ENCODE results near the gene PCMTD2.

Gene PCMTD2

DNA sequence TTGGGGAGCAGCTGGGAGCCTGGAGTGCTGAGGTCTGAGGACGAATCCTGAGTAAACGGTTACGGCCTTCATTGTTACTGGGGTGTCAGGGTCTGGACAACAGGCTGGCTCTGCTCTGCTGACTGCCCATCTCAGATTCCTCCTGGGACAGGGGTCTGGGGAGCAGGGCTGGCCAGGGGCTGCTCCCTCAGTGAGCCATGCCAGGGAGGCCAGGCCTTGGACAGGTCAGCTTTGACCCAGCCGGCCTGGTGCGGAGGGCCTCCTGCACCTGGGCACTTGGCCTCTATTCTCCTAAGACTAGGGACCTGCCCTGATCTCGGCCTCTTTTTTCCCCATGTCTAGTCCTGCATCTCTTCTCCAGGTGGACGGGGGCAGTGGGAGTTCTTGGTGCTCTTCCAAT, 46.4 kb upstream of the PCMTD2 start:
- H4K20me1 ChIP-seq (ENCODE audit: control insufficient read depth, insufficient read depth, low read depth, low read length): no peaks in the 10 kb centered on the region
- H3K27me3 ChIP-seq (ENCODE audit: control insufficient read depth, low read length): no peaks in the 10 kb centered on the region
- H3K4me1 ChIP-seq (ENCODE audit: control insufficient read depth, low read length): peaks cover 15% of the 10 kb centered on the region
- peak overlapping the region; percentile 64; the same call in 1 of the 2 replicates for H3K4me2 ChIP-seq (ENCODE audit: low read length)
- H3F3A ChIP-seq (ENCODE audit: control insufficient read depth, insufficient read depth): no peaks in the 10 kb centered on the region
- peak overlapping the region; percentile 71 for H3K4me3 ChIP-seq (ENCODE audit: low read length)
- TF ChIP-seq EZH2phosphoT487 (IDR thresholded peaks at IDR 0.05; ENCODE audit: borderline replicate concordance, low read length): no peak
- TF ChIP-seq, protein P1, sequence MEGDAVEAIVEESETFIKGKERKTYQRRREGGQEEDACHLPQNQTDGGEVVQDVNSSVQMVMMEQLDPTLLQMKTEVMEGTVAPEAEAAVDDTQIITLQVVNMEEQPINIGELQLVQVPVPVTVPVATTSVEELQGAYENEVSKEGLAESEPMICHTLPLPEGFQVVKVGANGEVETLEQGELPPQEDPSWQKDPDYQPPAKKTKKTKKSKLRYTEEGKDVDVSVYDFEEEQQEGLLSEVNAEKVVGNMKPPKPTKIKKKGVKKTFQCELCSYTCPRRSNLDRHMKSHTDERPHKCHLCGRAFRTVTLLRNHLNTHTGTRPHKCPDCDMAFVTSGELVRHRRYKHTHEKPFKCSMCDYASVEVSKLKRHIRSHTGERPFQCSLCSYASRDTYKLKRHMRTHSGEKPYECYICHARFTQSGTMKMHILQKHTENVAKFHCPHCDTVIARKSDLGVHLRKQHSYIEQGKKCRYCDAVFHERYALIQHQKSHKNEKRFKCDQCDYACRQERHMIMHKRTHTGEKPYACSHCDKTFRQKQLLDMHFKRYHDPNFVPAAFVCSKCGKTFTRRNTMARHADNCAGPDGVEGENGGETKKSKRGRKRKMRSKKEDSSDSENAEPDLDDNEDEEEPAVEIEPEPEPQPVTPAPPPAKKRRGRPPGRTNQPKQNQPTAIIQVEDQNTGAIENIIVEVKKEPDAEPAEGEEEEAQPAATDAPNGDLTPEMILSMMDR (IDR thresholded peaks at IDR 0.05; ENCODE audit: low read depth, low read length, poor library complexity, severe bottlenecking): no peak
- H3K79me2 ChIP-seq (ENCODE audit: control insufficient read depth, low read length): no peaks in the 10 kb centered on the region
- H3K9me2 ChIP-seq (replicated peaks; ENCODE audit: control insufficient read depth, low read length): no peaks in the 10 kb centered on the region
- H3K36me3 ChIP-seq (ENCODE audit: control insufficient read depth, low read length): no peaks in the 10 kb centered on the region
- no peak overlapping the region for H3K27ac ChIP-seq (ENCODE audit: low read depth, low read length)
- peaks cover 4% of the 10 kb centered on the region; the same call in 1 of the 2 replicates for H3K9me3 ChIP-seq (ENCODE audit: control insufficient read depth, insufficient read depth, low read length)

DNA sequence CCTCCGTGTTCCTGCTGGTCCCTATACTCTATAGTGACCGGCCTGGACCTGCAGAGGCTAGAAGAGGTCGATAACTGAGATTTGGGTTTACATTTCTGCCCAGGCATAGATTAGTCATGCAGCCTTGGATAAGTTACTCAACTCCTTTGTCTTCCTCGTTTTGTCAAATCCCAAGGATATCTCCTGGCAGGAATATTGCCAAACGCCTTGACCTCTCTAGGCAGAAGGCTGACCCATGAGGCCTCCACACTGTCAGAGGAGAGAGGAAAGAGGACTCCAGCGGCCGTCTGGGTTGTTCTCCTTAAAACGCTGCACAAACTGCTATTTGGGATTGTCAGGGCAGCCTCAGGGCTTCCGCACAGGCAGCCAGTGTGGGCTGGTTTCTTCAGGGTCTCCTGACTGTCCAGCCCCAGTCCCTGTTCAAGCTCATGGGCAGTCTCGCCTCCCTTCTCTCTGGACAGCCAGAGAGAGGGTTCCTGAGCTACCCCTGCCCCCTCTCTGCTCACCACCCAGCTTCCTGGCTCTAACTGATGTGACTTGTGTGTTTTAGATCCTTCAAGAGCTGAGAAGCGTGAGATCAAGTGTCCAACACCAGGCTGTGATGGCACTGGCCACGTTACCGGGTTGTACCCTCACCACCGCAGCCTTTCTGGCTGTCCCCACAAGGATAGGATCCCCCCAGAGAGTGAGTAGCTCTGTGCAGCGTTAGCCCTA, 44.7 kb upstream of the PCMTD2 start:
- H3K4me3 ChIP-seq (ENCODE audit: low read length): no peak overlapping the region
- no peak overlapping the region for H3K27ac ChIP-seq (ENCODE audit: low read depth, low read length)
- TF ChIP-seq, protein P1 (IDR thresholded peaks at IDR 0.05; ENCODE audit: low read depth, low read length, poor library complexity, severe bottlenecking): no peak
- TF ChIP-seq EZH2phosphoT487 (IDR thresholded peaks at IDR 0.05; ENCODE audit: borderline replicate concordance, low read length): no peak
- peaks cover 15% of the 10 kb centered on the region for H3K4me1 ChIP-seq (ENCODE audit: control insufficient read depth, low read length)
- no peaks in the 10 kb centered on the region for H3K36me3 ChIP-seq (ENCODE audit: control insufficient read depth, low read length)
- H3K9me2 ChIP-seq (replicated peaks; ENCODE audit: control insufficient read depth, low read length): no peaks in the 10 kb centered on the region
- H3K9me3 ChIP-seq (ENCODE audit: control insufficient read depth, insufficient read depth, low read length): peaks cover 4% of the 10 kb centered on the region; the same call in 1 of the 2 replicates
- H3K79me2 ChIP-seq (ENCODE audit: control insufficient read depth, low read length): no peaks in the 10 kb centered on the region
- H3K4me2 ChIP-seq (ENCODE audit: low read length): no peak overlapping the region
- no peaks in the 10 kb centered on the region for H4K20me1 ChIP-seq (ENCODE audit: control insufficient read depth, insufficient read depth, low read depth, low read length)
- no peaks in the 10 kb centered on the region for H3K27me3 ChIP-seq (ENCODE audit: control insufficient read depth, low read length)
- H3F3A ChIP-seq (ENCODE audit: control insufficient read depth, insufficient read depth): no peaks in the 10 kb centered on the region

DNA sequence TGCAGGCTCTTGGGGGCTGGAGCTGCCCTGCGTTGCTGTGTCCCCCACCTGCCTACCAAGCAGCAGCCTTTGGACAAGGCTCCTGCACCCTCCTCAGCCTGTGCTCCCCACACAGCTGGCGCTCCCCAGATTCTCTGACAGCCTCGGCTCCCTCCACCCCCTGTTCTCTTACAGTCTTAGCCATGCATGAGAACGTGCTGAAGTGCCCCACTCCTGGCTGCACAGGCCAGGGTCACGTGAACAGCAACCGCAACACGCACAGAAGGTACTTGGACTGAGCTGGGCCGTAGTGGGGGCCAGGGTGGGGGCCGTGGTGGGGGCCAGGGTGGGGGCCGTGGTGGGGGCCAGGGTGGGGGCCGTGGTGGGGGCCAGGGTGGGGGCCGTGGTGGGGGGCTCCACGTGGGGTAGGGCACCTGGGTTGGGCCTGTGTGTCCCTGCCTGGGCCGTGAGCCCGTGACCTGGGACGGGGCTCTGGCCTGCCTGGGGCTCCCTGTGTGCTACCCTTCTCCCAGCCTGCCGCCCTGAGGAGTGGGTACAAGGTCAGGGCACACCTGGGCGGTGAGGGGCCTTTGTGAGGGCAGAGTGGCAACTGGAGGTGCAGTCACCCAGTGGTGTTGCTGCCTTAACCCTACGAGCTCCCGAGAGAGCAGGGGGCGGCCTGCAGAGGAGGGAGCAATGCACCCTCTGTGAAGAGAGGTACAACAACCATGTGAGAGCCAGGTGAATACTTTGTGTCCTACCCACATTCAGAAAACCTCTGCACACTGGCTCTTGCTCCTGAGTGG, 43.5 kb upstream of the PCMTD2 start:
- no peaks in the 10 kb centered on the region for H3K79me2 ChIP-seq (ENCODE audit: control insufficient read depth, low read length)
- H3K36me3 ChIP-seq (ENCODE audit: control insufficient read depth, low read length): no peaks in the 10 kb centered on the region
- peaks cover 4% of the 10 kb centered on the region; the same call in 1 of the 2 replicates for H3K9me3 ChIP-seq (ENCODE audit: control insufficient read depth, insufficient read depth, low read length)
- H3K27me3 ChIP-seq (ENCODE audit: control insufficient read depth, low read length): no peaks in the 10 kb centered on the region
- no peak overlapping the region for H3K4me3 ChIP-seq (ENCODE audit: low read length)
- H3F3A ChIP-seq (ENCODE audit: control insufficient read depth, insufficient read depth): no peaks in the 10 kb centered on the region
- no peaks in the 10 kb centered on the region for H3K9me2 ChIP-seq (replicated peaks; ENCODE audit: control insufficient read depth, low read length)
- no peaks in the 10 kb centered on the region for H4K20me1 ChIP-seq (ENCODE audit: control insufficient read depth, insufficient read depth, low read depth, low read length)
- no peak overlapping the region for H3K4me2 ChIP-seq (ENCODE audit: low read length)
- peaks cover 15% of the 10 kb centered on the region for H3K4me1 ChIP-seq (ENCODE audit: control insufficient read depth, low read length)
- no peak overlapping the region for H3K27ac ChIP-seq (ENCODE audit: low read depth, low read length)
- TF ChIP-seq, protein P1 (IDR thresholded peaks at IDR 0.05; ENCODE audit: low read depth, low read length, poor library complexity, severe bottlenecking): no peak
- TF ChIP-seq EZH2phosphoT487 (IDR thresholded peaks at IDR 0.05; ENCODE audit: borderline replicate concordance, low read length): no peak

Data from DOHH2 (cell line).